Activated T-helper 1 cell treated with Interleukin-2 at 50 U/mL for 16 hours (primary cell): Measurements from ENCODE around the gene WWP2.
"Not testable (repeated sequence)": the region's sequence is repeated elsewhere in the genome, so short reads cannot be mapped to it uniquely, and the experiment has no call there.

Source experiments
- DNase-seq: peaks from one replicate; pipeline ENCODE4 v3.0.0-alpha.2; 2020; ENCODE audit warnings: low read depth

Gene WWP2

GRCh38 chr16:69796285-69797118, 34.4 kb downstream of the WWP2 start:
- DNase-seq = no peak

GRCh38 chr16:69798466-69798865, 36.3 kb downstream of the WWP2 start:
- DNase-seq = no peak

GRCh38 chr16:69799611-69800031, 37.5 kb downstream of the WWP2 start:
- DNase-seq = no peak

DNA sequence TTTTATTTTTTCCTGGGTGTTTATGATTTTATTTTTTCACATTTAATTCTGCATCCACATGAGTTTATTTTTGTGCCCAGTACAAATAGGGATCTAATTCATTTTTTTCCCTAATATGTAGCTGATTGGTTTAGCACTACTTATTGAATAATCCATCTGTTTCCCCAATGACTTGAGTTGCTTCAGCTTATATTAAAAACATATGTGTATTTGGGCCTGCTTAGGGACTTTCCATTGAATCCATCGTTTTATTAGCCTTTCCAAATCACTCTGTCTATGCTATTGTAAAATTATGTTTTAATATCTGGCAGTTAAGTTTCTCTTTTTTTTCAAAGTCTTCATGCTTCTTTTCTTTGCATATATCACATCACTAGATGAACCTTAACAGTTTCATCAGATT, 42.2 kb downstream of the WWP2 start:
- no peak for DNase-seq

GRCh38 chr16:69806776-69807175, 44.6 kb downstream of the WWP2 start:
- DNase-seq = not testable (repeated sequence)

DNA sequence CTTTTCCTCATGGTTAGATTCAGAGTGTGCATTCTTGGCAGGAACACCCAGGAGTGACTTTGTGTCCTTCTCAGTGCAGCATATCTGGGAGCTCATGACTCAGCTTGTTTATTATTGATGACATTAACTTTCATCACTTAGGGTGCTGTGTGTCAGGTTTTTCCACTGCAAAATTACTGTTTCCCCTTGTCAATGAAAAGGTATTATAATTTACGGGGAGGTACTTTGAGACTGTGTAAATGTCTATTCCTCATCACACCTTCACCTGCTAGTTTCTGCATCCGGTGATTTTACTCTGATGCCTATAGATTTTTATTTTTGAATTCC, 50.5 kb downstream of the WWP2 start:
- no peak for DNase-seq

- DNase-seq = no peak
Measured at GRCh38 chr16:69814078-69814477, 51.9 kb downstream of the WWP2 start.

GRCh38 chr16:69814561-69814960, 52.4 kb downstream of the WWP2 start:
- no peak for DNase-seq

DNA sequence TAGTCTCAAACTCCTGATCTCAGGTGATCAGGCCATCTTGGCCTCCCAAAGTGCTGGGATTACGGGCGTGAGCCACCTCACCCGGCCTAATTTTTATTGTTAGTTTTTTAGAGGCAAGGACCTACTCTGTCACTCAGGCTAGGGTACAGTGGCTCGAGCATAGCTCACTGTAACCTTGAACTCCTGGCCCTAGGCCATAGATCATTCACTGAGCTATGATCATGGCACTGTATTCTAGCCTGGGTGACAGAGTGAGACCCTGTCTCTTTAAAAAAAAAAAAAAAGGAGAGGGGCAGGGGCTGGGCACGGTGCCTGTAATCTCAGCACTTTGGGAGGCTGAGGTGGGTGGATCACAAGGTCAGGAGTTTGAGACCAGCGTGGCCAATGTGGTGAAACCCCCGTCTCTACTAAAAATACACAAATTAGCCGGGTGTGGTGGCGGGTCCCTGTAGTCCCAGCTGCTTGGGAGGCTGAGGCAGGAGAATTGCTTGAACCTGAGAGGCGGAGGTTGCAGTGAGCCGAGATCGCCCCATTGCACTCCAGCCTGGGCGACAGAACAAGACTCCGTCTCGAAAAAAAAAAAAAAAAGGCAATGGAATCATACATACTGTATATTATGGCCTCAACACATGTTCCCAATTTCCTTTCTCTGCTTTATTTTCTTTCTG, 53.2 kb downstream of the WWP2 start:
- not testable (repeated sequence) for DNase-seq

DNA sequence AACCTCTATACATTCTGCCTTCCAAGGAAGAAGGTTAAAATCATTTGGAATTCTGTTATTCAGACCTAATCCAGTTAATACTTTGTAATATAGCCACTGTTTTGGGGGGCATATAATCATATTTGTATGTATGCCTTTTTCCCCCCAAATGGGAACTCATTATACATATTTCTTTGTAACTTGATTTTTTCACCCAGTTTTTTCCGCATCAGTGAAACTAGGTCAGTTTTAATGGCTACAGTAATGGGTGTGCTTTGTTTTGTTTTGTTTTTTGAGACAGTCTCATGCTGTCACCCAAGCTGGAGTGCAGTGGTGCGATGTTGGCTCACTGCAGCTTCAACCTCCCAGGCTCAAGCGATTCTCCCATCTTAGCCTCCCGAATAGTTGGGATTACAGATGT, 54.9 kb downstream of the WWP2 start:
- DNase-seq = no peak

DNA sequence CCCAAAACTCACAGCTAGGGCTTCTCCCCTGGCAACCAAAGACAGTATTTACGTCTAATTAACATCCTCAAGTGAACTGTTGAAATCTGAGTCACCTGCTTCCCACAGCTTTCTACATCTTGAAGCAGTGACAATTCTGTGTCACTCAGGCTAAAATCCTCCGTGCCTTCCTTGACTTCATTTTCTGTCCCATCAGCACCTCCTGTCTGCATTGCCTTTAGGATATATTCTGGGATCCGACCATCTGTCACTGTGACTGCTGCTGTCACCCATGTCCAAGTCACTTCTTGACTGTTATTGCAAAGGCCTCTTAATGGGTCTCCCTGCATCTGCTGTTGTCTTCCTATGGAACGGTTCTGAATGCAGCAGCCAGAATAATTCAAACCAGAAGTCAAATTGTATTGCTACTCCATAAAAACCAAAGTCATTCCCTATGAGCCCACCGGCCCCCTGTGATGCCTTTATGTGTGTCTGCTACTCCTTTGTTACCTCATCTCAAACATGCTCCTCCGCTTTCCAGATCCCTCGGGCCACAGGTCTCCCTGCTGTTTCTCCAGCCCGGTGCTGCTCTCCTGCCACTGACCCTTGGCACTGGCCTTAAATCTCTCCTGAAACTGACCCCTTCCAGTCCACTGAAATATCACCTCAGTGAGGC, 56.9 kb downstream of the WWP2 start:
- DNase-seq = no peak

- DNase-seq = no peak
Measured at GRCh38 chr16:69820926-69821541, 58.9 kb downstream of the WWP2 start.

GRCh38 chr16:69821844-69822173, 59.7 kb downstream of the WWP2 start:
- DNase-seq = no peak

- DNase-seq = no peak
Measured at GRCh38 chr16:69822174-69822935, 60.2 kb downstream of the WWP2 start.

- no peak for DNase-seq
Measured at GRCh38 chr16:69823831-69824563, 61.9 kb downstream of the WWP2 start.

DNA sequence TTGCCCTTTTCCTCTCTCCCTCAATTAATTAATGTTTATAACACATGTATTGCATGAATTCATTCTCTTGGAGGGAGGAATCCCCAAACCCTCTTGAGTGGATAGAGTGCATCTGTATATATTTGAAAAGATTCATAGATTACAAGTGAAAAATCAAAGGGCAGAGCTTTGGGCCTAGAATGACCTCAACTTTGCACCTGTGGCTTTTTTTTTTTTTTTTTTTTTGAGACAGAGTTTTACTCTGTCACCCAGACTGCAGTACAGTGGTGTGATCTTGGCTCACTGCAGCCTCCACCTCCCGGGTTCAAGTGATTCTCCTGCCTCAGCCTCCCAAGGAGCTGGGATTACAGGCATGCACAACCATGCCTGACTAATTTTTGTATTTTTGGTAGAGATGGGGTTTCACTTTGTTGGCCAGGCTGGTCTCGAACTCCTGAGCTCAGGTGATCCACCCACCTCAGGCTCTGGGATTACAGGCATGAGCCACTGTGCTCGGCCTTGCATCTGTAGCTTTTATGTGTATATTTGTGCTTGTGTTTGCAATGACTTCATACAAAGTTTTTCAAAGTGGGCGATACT, 62.5 kb downstream of the WWP2 start:
- not testable (repeated sequence) for DNase-seq

DNA sequence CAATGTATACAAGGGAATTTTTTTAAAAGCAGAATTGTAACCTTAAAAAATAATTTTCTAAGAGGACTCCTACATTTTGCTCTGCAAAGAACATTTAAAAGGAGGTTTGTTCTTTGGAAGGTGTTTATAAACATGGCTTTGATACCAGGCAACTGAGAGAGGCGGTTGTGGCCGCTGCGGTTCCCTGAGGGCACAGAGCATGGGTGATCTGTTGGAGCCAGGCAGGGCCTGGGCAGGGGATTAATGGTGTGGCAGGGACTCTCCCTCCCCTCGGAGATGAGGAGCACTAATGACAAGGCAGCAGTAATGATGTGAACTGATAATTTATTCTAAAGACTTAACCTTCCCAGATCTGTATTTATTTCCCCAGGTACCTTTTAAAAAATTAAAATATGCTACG, 65.4 kb downstream of the WWP2 start:
- DNase-seq = no peak

GRCh38 chr16:69829338-69829737, 67.2 kb downstream of the WWP2 start:
- no peak for DNase-seq

DNA sequence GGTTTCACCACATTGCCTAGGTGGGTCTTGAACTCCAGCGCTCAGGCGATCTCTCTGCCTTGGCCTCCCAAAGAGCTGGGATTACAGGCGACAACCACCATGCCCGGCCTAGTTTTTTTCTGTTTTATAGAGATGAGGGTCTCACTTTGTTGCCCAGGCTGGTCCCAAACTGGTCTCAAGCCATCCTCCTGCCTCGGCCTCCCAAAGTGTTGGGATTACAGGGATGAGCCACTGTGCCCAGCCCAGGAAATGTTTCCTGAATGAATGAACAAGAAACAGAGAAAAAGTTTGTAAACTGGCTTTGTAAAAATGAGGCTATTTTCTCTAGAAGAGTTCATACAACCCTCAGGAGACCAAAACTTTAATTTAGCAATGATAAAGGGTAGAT, 68.0 kb downstream of the WWP2 start:
- no peak for DNase-seq

GRCh38 chr16:69830534-69831211, 68.5 kb downstream of the WWP2 start:
- no peak for DNase-seq
